Activated CD8-positive, alpha-beta T cell treated with anti-CD3 and anti-CD28 coated beads for 36 hours (primary cell): ENCODE results near the gene MMP7. TPM values are rescaled to one million over a fixed set of nuclear protein-coding genes. Genes with fewer than 3 reads are reported as not detected.

Source experiments
- ATAC-seq: fragments of 200-7000 bp; cut with Tn5 transposase; one replicate; pipeline ENCODE4 v1.10.0; 2021; ENCODE audit warnings: mild to moderate bottlenecking, moderate library complexity
- CTCF ChIA-PET: fragments of 350-600 bp; sonication (Branson Sonifier 250); formaldehyde crosslinking; loops from one replicate; lab custom pipeline; 2021; ENCODE audit warnings: antibody characterized with exemption; lab: Charles Lee
- POLR2A ChIA-PET: fragments of 350-600 bp; sonication (Branson Sonifier 250); formaldehyde crosslinking; loops from one replicate; lab custom pipeline; 2021; ENCODE audit warnings: antibody characterized with exemption; lab: Charles Lee
- DNase-seq: peaks from one replicate; pipeline ENCODE4 v3.0.0-alpha.2; 2020
- H3K27ac Mint-ChIP-seq: one replicate; pipeline ENCODE4 v1.8.0; 2021; ENCODE audit warnings: mild to moderate bottlenecking, mixed read lengths
- H3K27me3 Mint-ChIP-seq: one replicate; pipeline ENCODE4 v1.8.0; 2021; ENCODE audit warnings: mixed read lengths
- H3K36me3 Mint-ChIP-seq: one replicate; pipeline ENCODE4 v1.8.0; 2021; ENCODE audit warnings: low read depth, mixed read lengths
- H3K4me1 Mint-ChIP-seq: one replicate; pipeline ENCODE4 v1.8.0; 2021; ENCODE audit warnings: low read depth, mixed read lengths
- H3K4me3 Mint-ChIP-seq: one replicate; pipeline ENCODE4 v1.8.0; 2021; ENCODE audit warnings: mild to moderate bottlenecking, moderate library complexity, mixed read lengths
- H3K9me3 Mint-ChIP-seq: one replicate; pipeline ENCODE4 v1.8.0; 2021; ENCODE audit warnings: mixed read lengths
- CTCF ChIP-seq: fragments of 200-600 bp; IDR thresholded peaks from one replicate; pipeline ENCODE4 v1.8.0; 2022; ENCODE audit warnings: antibody characterized with exemption, mild to moderate bottlenecking
- intact Hi-C: fragments of 100-400 bp; cut with micrococcal nuclease; formaldehyde crosslinking; loops from one replicate; pipeline ENCODE4 v1.10.0; 2022
- total RNA-seq, 2 experiments: library from RNA; stranded (reverse); gene quantifications; one replicate each; pipeline ENCODE4 v1.2.3, GENCODE V29; 2021

The MMP7 gene
- total RNA-seq, 2 experiments from 2014 or later: not detected

GRCh38 chr11:102486584-102486983 lies 44.0 kb downstream of the MMP7 start:
- ATAC-seq (no peak), DNase-seq (no peak)
- Mint-ChIP-seq H3K27me3 (no peaks in the 10 kb centered on the region), H3K4me1 (peaks cover 27% of the 10 kb centered on the region), H3K27ac (no peak overlapping the region), H3K36me3 (no peaks in the 10 kb centered on the region), H3K4me3 (no peak overlapping the region), H3K9me3 (no peaks in the 10 kb centered on the region)
- ChIA-PET POLR2A (interaction anchor here (1.1 to 3.5 kb wide), 3 partner anchors 10 to 35 kb away, joined by 3 to 19 read pairs (median 6); partner anchors contain the start of gene TMEM123), CTCF (interaction anchor here (0.8 to 3.1 kb wide), 7 partner anchors 9 to 192 kb away, joined by 3 to 19 read pairs (median 6); no protein-coding TSS in a partner anchor)
- intact Hi-C loops: no loop called here
- no peak for TF ChIP-seq CTCF

- CTCF ChIA-PET: interaction anchor here (1.2 to 1.9 kb wide), 3 partner anchors 9 to 191 kb away, joined by 4 to 5 read pairs (median 5); no protein-coding TSS in a partner anchor
- no peak for ATAC-seq
- DNase-seq: no peak
- H3K9me3 Mint-ChIP-seq: no peaks in the 10 kb centered on the region
- TF ChIP-seq CTCF: no peak
- POLR2A ChIA-PET: no interaction called here
- no peaks in the 10 kb centered on the region for H3K27me3 Mint-ChIP-seq
- H3K4me3 Mint-ChIP-seq: no peak overlapping the region
- no peaks in the 10 kb centered on the region for H3K36me3 Mint-ChIP-seq
- no peak overlapping the region for H3K27ac Mint-ChIP-seq
- H3K4me1 Mint-ChIP-seq: peaks cover 27% of the 10 kb centered on the region
- intact Hi-C loops: no loop called here
Observed at GRCh38 chr11:102485095-102485722, 45.3 kb downstream of the MMP7 start.

GRCh38 chr11:102482433-102482832 lies 48.1 kb downstream of the MMP7 start:
- no peak for TF ChIP-seq CTCF
- Mint-ChIP-seq H3K4me3 (no peak overlapping the region), H3K36me3 (no peaks in the 10 kb centered on the region), H3K9me3 (no peaks in the 10 kb centered on the region), H3K4me1 (peaks cover 19% of the 10 kb centered on the region), H3K27ac (no peak overlapping the region), H3K27me3 (no peaks in the 10 kb centered on the region)
- POLR2A ChIA-PET: no interaction called here
- CTCF ChIA-PET: interaction anchor here (0.7 kb wide), 1 partner anchor 92 kb away, joined by 3 read pairs; no protein-coding TSS in a partner anchor
- ATAC-seq: no peak
- intact Hi-C loops: no loop called here
- no peak for DNase-seq

GRCh38 chr11:102479733-102480132 lies 50.8 kb downstream of the MMP7 start:
- intact Hi-C loops: no loop called here
- no peaks in the 10 kb centered on the region for H3K27me3 Mint-ChIP-seq
- H3K27ac Mint-ChIP-seq: no peak overlapping the region
- DNase-seq (no peak), ATAC-seq (no peak)
- POLR2A ChIA-PET: interaction anchor here (1.0 kb wide), 2 partner anchors 8 to 32 kb away, joined by 3 read pairs; no protein-coding TSS in a partner anchor
- no peak for TF ChIP-seq CTCF
- H3K4me3 Mint-ChIP-seq: no peak overlapping the region
- H3K9me3 Mint-ChIP-seq: no peaks in the 10 kb centered on the region
- peaks cover 38% of the 10 kb centered on the region for H3K4me1 Mint-ChIP-seq
- CTCF ChIA-PET: interaction anchor here (0.9 to 4.1 kb wide), 6 partner anchors 8 to 138 kb away, joined by 3 to 19 read pairs (median 6); no protein-coding TSS in a partner anchor
- H3K36me3 Mint-ChIP-seq: no peaks in the 10 kb centered on the region

GRCh38 chr11:102478673-102479299 lies 51.8 kb downstream of the MMP7 start:
- Mint-ChIP-seq H3K27ac (no peak overlapping the region), H3K9me3 (no peaks in the 10 kb centered on the region), H3K4me1 (peaks cover 47% of the 10 kb centered on the region), H3K4me3 (no peak overlapping the region), H3K27me3 (no peaks in the 10 kb centered on the region), H3K36me3 (no peaks in the 10 kb centered on the region)
- DNase-seq (no peak), ATAC-seq (no peak)
- ChIA-PET POLR2A (interaction anchor here (3.1 kb wide), 1 partner anchor 9 kb away, joined by 19 read pairs; no protein-coding TSS in a partner anchor), CTCF (interaction anchor here (0.8 to 4.1 kb wide), 5 partner anchors 9 to 137 kb away, joined by 3 to 19 read pairs (median 7); no protein-coding TSS in a partner anchor)
- intact Hi-C loops: no loop called here
- no peak for TF ChIP-seq CTCF
